H7 (cell line): ENCODE measurements around the gene PCP2. TPM values are rescaled to one million over a fixed set of nuclear protein-coding genes. Genes with fewer than 3 reads are reported as not detected.

ENCODE experiments used
- DNase-seq: peaks from one replicate; pipeline ENCODE4 v3.0.0; 2012
- H3K27me3 ChIP-seq: 2 replicates; pipeline ENCODE4 v1.6.0; 2011; ENCODE audit warnings: mild to moderate bottlenecking, low read length; ENCODE audit not compliant: control insufficient read depth, insufficient read depth
- H3K36me3 ChIP-seq: replicated peaks from 2 replicates; pipeline ENCODE4 v1.5.1; 2011; ENCODE audit warnings: low read length; ENCODE audit not compliant: control insufficient read depth, insufficient read depth
- H3K4me3 ChIP-seq: 2 replicates; pipeline ENCODE4 v1.5.1; 2011; ENCODE audit warnings: low read depth, mild to moderate bottlenecking, control low read depth, low read length, moderate library complexity; ENCODE audit not compliant: insufficient read depth
- total RNA-seq: library from RNA; depleted of rRNA; stranded (reverse); fragments of >200 nt; shearing (Covaris generic); gene quantifications from 2 replicates; pipeline ENCODE4 v1.2.3, GENCODE V29; 2014

PCP2 gene
- total RNA-seq, 1 experiment from 2014 or later: not detected

DNA sequence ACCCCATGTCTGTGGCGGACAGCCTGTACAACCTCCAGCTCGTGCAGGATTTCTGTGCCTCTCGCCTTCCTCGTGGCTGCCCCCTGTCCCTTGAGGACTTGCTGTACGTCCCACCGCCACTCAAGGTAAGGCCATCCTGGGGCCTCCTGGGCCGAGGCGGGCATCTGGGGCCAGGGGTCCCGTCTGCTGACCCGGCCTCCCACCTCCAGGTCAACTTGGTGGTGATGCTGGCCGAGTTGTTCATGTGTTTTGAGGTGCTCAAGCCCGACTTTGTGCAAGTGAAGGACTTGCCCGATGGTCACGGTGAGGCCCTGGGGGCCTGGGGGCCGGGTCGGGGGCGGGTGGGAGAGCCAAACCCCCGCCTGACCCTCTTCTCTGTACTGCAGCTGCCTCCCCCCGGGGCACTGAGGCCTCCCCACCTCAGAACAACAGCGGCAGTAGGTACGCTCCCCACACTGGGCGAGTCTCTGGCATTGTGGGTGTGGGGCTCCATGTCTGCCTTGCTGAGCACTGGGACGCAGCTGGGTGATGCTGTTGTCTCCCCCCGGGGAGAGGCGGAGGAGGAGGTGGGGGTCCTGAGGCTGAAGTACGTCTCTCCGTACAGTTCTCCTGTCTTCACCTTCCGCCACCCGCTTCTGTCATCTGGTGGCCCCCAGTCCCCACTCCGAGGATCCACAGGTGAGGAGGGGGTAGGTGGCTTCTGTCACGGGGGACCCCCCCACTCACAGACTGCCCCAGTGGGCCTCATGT is 22.9 kb downstream of the PCP2 start:
- no peak overlapping the region for H3K4me3 ChIP-seq
- no peaks in the 10 kb centered on the region for H3K27me3 ChIP-seq
- H3K36me3 ChIP-seq: peaks cover 1% of the 10 kb centered on the region
- DNase-seq: no peak

DNA sequence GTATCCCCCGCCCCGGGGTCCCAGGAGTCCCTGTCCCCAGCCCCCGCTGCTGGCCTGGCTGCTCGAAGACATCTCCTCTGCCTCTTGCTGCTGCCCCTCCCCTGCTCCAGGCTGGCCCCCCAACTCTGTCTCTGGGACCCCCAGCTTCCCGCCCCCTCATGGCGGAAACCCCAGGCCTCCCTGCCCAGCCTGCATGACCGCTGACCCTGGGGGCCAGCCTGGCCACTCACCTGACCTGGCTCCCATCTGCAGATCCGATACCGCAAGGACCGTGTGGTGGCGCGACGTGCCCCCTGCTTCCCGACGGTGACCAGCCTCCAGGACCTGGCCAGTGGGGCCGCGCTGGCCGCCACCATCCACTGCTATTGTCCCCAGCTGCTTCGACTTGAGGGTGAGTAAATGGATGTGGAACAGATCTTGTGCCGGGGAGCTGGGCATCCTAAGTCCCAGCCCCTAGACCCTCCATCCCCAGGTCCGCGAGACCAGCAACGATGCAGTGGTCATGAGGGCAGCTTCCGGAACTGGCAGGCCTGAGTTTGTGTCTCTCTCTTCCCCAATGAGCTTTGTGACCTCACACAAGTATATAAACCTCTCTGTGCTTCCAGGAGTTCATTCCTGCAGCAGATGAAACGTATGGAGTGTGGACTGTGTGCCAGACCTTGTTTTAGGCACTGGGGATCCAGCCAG is 25.5 kb downstream of the PCP2 start:
- Histone ChIP-seq H3K27me3 (peaks cover 5% of the 10 kb centered on the region; the same call in 1 of the 2 replicates), H3K4me3 (no peak overlapping the region), H3K36me3 (peaks cover 1% of the 10 kb centered on the region)
- no peak for DNase-seq

DNA sequence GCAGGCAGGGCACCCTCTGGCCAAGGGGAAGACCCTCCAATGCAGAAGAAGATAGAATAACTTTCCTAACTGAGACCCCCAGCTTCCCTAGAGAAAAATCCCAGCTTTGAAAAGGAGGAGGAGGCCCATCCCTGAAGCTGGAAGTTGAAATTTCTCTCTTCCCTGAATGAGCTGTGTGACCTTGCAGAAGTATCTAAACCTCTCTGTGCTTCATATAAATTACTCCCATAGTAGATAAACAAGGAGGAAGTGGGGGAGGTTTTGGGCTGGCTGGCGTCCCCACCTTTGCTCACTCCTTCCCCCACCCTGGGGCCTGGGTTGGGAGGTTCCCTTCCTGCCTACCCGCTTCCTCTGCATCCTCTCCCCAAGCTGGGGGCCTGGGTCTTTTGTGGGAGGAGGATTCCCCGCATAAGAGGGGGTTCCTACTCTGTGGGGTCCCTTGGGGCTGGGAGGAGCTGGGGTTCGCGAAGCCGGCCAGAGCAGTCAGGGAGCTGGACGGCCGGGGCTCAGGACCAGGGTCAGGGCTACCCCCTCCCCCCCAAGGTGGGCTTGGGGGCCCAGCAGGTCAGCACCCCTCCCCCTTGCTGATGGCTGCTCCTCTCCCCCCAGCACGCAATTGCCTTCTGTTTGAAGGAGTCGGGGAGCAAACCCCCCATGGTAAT is 26.2 kb downstream of the PCP2 start:
- H3K4me3 ChIP-seq: no peak overlapping the region
- DNase-seq: no peak
- H3K27me3 ChIP-seq: peaks cover 6% of the 10 kb centered on the region; the same call in 1 of the 2 replicates
- peaks cover 1% of the 10 kb centered on the region for H3K36me3 ChIP-seq

GRCh38 chr19:7606289-7606688 is 27.2 kb downstream of the PCP2 start:
- peaks cover 6% of the 10 kb centered on the region; the same call in 1 of the 2 replicates for H3K27me3 ChIP-seq
- no peak for DNase-seq
- no peak overlapping the region for H3K4me3 ChIP-seq
- H3K36me3 ChIP-seq: peaks cover 1% of the 10 kb centered on the region

DNA sequence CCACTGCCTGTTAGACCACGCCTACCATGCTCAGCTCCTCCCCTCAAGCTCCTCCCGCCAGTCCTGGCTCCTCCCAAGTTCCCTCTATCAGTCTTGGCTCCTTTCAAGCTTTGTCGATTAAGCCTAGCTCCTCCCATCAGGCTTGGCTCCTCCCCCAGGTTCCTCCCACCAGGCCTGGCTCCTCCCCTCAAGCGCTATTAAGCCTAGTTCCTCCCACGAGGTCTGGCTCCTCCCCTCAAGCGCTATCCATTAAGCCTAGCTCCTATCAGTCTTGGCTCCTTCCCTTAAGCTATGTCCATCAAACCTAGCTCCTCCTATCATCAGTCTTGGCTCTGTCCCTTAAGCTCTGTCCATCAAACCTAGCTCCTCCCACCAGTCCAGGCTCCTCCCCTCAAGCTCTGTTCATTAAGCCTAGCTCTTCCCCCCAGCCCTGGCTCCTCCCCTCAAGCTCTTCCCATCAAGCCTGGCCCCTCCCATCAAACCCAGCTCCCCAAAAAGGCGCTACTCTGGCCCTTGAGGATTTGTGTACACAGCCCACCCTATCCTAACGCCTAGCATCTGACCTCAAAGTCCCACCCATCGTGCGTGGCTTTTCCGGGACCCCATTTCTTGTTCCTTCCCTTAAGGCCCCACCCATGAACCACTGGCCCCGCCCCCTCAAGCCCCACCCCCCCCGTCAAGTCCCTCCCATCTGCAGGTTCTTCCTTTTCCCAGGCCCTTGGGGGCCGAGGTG is 27.9 kb downstream of the PCP2 start:
- peaks cover 1% of the 10 kb centered on the region for H3K36me3 ChIP-seq
- H3K4me3 ChIP-seq: no peak overlapping the region; the same call in 1 of the 2 replicates
- DNase-seq: peak; percentile 93
- peaks cover 6% of the 10 kb centered on the region; the same call in 1 of the 2 replicates for H3K27me3 ChIP-seq

GRCh38 chr19:7603919-7604318 is 29.6 kb downstream of the PCP2 start:
- Histone ChIP-seq H3K4me3 (no peak overlapping the region), H3K27me3 (peaks cover 6% of the 10 kb centered on the region; the same call in 1 of the 2 replicates), H3K36me3 (peaks cover 1% of the 10 kb centered on the region)
- no peak for DNase-seq

DNA sequence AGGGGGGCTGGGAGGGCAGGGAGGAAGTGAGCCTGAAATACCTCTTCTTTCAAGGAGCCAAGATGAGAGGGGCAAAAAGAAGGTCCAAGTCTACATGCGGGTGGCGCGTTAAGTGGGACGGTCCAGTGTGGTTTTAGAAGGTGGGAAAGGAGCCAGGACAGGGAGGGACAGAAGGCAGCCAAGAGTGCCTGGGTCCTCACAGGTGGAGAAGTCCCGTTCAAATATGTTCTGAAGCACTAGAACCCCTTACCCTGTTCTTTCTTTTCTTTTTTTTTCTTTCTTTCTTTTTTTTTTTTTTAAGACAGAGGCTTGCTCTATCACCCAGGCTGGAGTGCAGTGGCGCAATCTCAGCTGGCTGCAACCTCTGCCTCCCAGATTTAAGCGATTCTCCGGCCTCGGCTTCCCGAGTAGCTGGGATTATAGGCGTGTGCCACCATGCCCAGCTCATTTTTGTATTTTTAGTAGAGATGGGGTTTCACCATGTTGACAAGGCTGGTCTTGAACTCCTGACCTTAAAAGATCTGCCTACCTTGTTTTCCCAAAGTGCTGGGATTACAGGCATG is 30.5 kb downstream of the PCP2 start:
- no peaks in the 10 kb centered on the region for H3K36me3 ChIP-seq
- no peak for DNase-seq
- H3K4me3 ChIP-seq: no peak overlapping the region
- peaks cover 6% of the 10 kb centered on the region; the same call in 1 of the 2 replicates for H3K27me3 ChIP-seq

DNA sequence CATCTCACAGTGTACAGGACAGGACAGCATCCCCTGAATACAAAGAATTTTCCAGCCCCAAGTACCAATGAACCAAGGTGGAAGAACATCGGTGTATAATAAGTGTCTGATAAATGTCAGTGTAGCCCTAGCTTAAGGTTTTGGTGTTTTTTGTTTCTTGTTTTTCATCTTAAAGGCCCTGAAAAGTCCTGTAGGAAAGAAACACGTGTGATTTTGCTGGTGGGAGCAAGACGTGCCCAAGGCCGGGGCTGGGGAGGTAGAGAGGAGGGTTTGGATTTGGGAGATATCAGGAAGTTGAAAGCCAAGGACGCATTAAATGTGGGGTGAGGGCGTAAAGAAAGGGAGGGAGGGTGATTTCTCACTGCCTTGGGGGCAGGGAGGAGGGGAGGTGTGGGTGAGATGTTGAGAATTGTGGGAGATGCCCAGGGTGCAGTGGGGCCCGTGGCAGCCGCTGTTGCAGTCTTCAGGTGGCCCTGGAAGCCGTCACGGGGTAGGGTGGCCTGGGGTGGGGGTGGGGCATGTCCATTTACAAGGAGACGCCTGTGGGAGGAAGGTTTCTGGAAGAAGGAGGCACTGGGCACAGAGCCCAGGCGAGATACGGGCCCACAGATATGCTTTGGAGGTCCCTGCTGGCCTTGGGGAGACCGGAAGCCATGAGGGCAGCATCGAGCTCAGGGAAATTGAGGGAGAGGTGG is 31.1 kb downstream of the PCP2 start:
- no peak overlapping the region for H3K4me3 ChIP-seq

DNA sequence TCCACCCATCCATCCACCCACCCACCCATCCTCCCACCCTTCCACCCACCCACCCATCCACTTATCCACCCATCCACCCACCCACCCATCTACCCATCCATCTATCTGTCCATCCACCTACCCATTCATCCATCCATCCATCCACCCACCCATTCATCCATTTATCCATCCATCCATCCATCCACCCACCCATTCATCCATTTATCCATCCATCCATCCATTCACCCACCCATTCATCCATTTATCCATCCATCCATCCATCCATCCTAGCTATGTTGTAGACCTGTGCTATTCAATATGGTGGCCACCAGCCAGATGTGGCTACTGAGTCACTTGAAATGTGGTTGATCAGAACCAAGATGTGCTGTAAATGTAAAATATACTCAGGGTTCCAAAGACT is 32.8 kb downstream of the PCP2 start:
- DNase-seq: no peak
- no peak overlapping the region for H3K4me3 ChIP-seq
- H3K27me3 ChIP-seq: peaks cover 18% of the 10 kb centered on the region; the same call in 1 of the 2 replicates
- no peaks in the 10 kb centered on the region for H3K36me3 ChIP-seq

More for the DNA sequence above, 31.1 kb downstream of the PCP2 start:
- Histone ChIP-seq H3K36me3 (no peaks in the 10 kb centered on the region), H3K27me3 (peaks cover 8% of the 10 kb centered on the region; the same call in 1 of the 2 replicates)
- peak; percentile 53 for DNase-seq

GRCh38 chr19:7598180-7598579 is 35.3 kb downstream of the PCP2 start:
- H3K36me3 ChIP-seq: no peaks in the 10 kb centered on the region
- peaks cover 13% of the 10 kb centered on the region; the same call in 1 of the 2 replicates for H3K27me3 ChIP-seq
- no peak overlapping the region for H3K4me3 ChIP-seq
- peak; percentile 19 for DNase-seq

DNA sequence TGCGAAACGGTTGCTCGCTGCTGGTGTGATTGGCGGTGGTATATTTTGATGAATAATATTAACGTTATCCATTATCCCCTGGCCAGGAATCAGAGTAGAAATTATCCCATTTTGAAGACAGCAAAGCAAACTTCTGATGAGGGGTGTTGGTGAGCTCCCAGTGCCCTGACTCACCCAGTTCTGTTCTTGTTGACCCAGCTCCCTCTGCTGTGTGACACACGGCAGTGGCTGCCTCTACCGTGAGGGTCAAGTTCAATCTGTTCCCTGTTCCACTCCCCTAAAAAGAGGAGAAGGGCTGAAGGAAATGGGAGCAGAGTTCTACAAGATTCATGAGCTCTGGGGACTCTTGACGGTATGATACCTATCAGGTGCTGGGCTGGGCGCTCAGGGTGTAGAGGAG is 35.8 kb downstream of the PCP2 start:
- Histone ChIP-seq H3K4me3 (no peak overlapping the region), H3K36me3 (no peaks in the 10 kb centered on the region), H3K27me3 (peaks cover 12% of the 10 kb centered on the region; the same call in 1 of the 2 replicates)
- DNase-seq: peak; percentile 24

DNA sequence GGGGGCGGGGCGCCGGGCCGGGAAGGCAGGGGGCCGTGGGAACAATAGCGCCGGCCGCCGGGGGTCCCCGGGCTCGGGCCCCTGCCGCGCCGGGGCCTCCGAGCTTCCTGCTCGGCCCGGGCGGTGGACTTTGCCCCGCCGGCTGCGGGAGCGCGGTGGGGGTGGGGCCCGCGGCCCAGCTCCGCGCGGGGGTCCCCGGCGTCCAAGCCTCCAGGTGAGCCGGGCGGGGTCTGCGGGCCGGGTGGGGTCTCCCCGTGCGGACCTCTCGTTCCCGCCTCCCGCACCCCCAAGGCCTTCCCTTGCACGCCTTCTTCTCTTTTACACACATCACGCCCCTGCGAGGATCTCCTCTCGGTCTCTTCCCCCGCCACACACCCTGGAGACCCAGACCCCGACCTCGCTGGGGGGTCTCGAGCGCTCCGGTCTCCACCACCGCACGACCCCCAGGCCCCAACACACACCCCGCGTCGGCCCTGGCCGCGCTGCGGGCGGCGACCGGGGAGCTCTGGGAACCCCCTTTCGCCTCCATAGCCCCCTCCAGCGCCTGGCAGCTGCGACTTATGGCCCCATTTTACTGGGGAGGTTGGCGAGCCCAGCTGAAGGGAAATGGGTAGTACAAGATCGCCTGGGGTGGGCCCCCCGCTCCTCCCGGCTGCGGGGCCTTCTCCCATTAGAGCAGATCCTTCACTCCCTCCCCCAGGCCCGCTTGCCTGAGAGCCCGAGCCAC is 37.1 kb downstream of the PCP2 start:
- H3K4me3 ChIP-seq: peak overlapping the region; percentile 58
- no peaks in the 10 kb centered on the region for H3K36me3 ChIP-seq
- peak; percentile 82 for DNase-seq
- peaks cover 12% of the 10 kb centered on the region; the same call in 1 of the 2 replicates for H3K27me3 ChIP-seq
